ENCODE measurements around the gene DSCAM. TPM values are rescaled to one million over a fixed set of nuclear protein-coding genes. Genes with fewer than 3 reads are reported as not detected.

Gene DSCAM
- total and polyA plus RNA-seq, 10 of the 15 experiments (the other 5 are each of a cell fraction or from before 2014, with no cell fraction given), result not detected

DNA sequence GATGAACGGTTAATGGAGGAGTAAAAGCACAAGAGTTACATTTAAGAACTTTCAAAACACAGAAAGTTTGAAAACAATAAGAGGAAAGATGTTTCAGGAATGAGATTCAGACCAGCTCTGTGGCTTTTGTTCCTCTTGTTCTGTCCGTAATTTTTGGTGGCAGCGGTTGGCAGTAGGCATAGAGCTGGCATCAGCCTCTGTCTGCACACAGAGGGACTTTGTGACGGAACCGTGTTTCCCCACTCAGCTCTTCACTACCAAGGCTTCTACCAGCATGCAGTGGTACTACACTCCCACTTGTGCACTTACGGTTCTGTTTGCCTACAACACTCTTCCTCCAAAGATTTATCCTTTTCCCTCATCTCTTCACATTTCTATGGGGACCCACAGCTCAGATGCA, 212.8 kb downstream of the DSCAM start (continued):
- no peak for TF ChIP-seq MLLT1 (IDR thresholded peaks at IDR 0.05)
- TF ChIP-seq SIX5 (IDR thresholded peaks at IDR 0.05; ENCODE audit: low read depth, low read length, severe bottlenecking), result no peak
- TF ChIP-seq TBL1XR1 (IDR thresholded peaks at IDR 0.05; ENCODE audit: low read depth, low read length), result no peak
- no peak for TF ChIP-seq ZBTB4 (CRISPR knock-in tag; IDR thresholded peaks at IDR 0.05)
- no peak for TF ChIP-seq ZZZ3 (IDR thresholded peaks at IDR 0.05; ENCODE audit: control insufficient read depth, insufficient read length, low read depth)
- TF ChIP-seq HDAC6 (IDR thresholded peaks at IDR 0.05; ENCODE audit: unreplicated experiment), result no peak
- TF ChIP-seq PAX5 (IDR thresholded peaks at IDR 0.05; ENCODE audit: borderline replicate concordance, low read depth, low read length), result no peak

DNA sequence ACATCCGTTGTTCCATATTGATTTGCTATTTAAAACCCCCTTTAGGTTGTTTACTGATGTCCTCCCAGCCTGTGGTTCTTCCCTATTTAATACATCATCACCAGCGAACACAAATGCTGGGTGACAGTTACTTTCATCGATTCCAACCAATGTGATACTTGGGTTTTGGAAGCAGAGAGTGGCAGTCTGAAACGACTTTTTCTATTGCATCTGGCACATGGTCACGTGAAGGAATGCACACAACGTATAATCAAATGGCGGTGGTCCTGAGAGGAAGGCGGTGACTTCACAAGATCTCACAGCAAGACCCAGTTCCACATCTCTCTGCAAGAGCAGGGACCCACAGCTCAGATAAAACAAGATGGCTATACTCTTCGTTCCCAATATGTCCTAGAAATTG, 213.9 kb downstream of the DSCAM start:
- no TSS peak for BruUV-seq (replicated peaks)
- H3K4me2 ChIP-seq (ENCODE audit: control insufficient read depth, insufficient read depth), result no peak overlapping the region
- FAIRE-seq (no peak), DNase-seq (ENCODE audit: low read depth, low spot score) (no peak), ATAC-seq (no peak)
- 25% methylated on average over 9 of the region's 9 CpGs for WGBS (ENCODE audit: insufficient coverage, insufficient replicate concordance, low lambda C conversion rate, missing lambda C conversion rate)
- in situ Hi-C loops (cut with MboI), result no loop called here
- no peak overlapping the region for H2AFZ ChIP-seq (ENCODE audit: control insufficient read depth, low read depth, low read length)
- intact Hi-C loops (cut with micrococcal nuclease; ENCODE audit: unreplicated experiment), result no loop called here
- no peaks in the 10 kb centered on the region for H3K36me3 ChIP-seq (ENCODE audit: control insufficient read depth in 2 of 2, insufficient read depth in 2 of 2, low read length in 1 of 2)
- no peaks in the 10 kb centered on the region for H3K27me3 ChIP-seq (replicated peaks in 1 of 2; ENCODE audit: control insufficient read depth in 2 of 2, insufficient read depth in 2 of 2, low read length in 1 of 2)
- no peaks in the 10 kb centered on the region for H4K20me1 ChIP-seq (ENCODE audit: control insufficient read depth, insufficient read depth)
- no peak overlapping the region for H3K9ac ChIP-seq (ENCODE audit: control insufficient read depth, insufficient read depth, low read length)
- H3K9me3 ChIP-seq (replicated peaks; ENCODE audit: control insufficient read depth, insufficient read depth, low read length), result no peaks in the 10 kb centered on the region; the same call in 2 of the 3 replicates
- ChIA-PET RAD21 (ENCODE audit: unreplicated experiment) (no interaction called here), SMC1A (ENCODE audit: uncharacterized antibody, unreplicated experiment) (no interaction called here), POLR2A (no interaction called here), CTCF (no interaction called here)
- no peak overlapping the region for H3K4me3 ChIP-seq
- no peaks in the 10 kb centered on the region for H3K4me1 ChIP-seq (ENCODE audit: control insufficient read depth, insufficient read depth, low read length)
- no peaks in the 10 kb centered on the region for H3K79me2 ChIP-seq (ENCODE audit: control insufficient read depth, insufficient read depth, low read length)
- H3K27ac ChIP-seq (ENCODE audit: control insufficient read depth, insufficient read depth), result no peak overlapping the region
- no peak for TF ChIP-seq MEF2A (IDR thresholded peaks at IDR 0.05; ENCODE audit: insufficient read depth, low read depth, low read length)
- TF ChIP-seq SMAD5 (IDR thresholded peaks at IDR 0.05; ENCODE audit: low read depth), result no peak
- TF ChIP-seq MLLT1 (IDR thresholded peaks at IDR 0.05), result no peak
- TF ChIP-seq, protein P1, sequence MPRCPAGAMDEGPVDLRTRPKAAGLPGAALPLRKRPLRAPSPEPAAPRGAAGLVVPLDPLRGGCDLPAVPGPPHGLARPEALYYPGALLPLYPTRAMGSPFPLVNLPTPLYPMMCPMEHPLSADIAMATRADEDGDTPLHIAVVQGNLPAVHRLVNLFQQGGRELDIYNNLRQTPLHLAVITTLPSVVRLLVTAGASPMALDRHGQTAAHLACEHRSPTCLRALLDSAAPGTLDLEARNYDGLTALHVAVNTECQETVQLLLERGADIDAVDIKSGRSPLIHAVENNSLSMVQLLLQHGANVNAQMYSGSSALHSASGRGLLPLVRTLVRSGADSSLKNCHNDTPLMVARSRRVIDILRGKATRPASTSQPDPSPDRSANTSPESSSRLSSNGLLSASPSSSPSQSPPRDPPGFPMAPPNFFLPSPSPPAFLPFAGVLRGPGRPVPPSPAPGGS (IDR thresholded peaks at IDR 0.05; ENCODE audit: borderline replicate concordance, insufficient read depth, low read depth, low read length, poor library complexity, severe bottlenecking), result no peak
- TF ChIP-seq RELA (IDR thresholded peaks at IDR 0.05; ENCODE audit: borderline replicate concordance, partially characterized antibody), result no peak
- TF ChIP-seq, protein P2, sequence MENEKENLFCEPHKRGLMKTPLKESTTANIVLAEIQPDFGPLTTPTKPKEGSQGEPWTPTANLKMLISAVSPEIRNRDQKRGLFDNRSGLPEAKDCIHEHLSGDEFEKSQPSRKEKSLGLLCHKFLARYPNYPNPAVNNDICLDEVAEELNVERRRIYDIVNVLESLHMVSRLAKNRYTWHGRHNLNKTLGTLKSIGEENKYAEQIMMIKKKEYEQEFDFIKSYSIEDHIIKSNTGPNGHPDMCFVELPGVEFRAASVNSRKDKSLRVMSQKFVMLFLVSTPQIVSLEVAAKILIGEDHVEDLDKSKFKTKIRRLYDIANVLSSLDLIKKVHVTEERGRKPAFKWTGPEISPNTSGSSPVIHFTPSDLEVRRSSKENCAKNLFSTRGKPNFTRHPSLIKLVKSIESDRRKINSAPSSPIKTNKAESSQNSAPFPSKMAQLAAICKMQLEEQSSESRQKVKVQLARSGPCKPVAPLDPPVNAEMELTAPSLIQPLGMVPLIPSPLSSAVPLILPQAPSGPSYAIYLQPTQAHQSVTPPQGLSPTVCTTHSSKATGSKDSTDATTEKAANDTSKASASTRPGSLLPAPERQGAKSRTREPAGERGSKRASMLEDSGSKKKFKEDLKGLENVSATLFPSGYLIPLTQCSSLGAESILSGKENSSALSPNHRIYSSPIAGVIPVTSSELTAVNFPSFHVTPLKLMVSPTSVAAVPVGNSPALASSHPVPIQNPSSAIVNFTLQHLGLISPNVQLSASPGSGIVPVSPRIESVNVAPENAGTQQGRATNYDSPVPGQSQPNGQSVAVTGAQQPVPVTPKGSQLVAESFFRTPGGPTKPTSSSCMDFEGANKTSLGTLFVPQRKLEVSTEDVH (IDR thresholded peaks at IDR 0.05; ENCODE audit: low read depth, partially characterized antibody), result no peak

Measured in GM12878 (cell line).